ENCODE data around the gene ITIH2. TPM values are rescaled to one million over a fixed set of nuclear protein-coding genes. Genes with fewer than 3 reads are reported as not detected.

ITIH2 gene
- total and polyA plus RNA-seq, 2 of the 8 experiments (the other 6 are each of a cell fraction or from before 2014, with no cell fraction given), result not detected

- TF ChIP-seq RAD21 (IDR thresholded peaks at IDR 0.05 in 1 of 2, conservative IDR thresholded peaks at IDR 0.05 in 1 of 2; ENCODE audit: low read depth in 2 of 2, low read length in 2 of 2), result no peak
Measured at GRCh38 chr10:7672341-7673134, 30.6 kb upstream of the ITIH2 start (continued).

Measured in H1 (cell line).